Sciatic nerve (tissue), 2 donors: ENCODE data around the gene GALNS. TPM values are rescaled to one million over a fixed set of nuclear protein-coding genes. Genes with fewer than 3 reads are reported as not detected.
A peak's percentile ranks its signal among the peaks of the same experiment; 100 is the strongest.

Experiments
- ATAC-seq: fragments of 200-7000 bp; cut with Tn5 transposase; one replicate; pipeline ENCODE4 v1.9.1; 2020; ENCODE audit warnings: mild to moderate bottlenecking, moderate library complexity
- DNase-seq: peaks from one replicate; pipeline ENCODE4 v3.0.0-alpha.2; 2020; ENCODE audit warnings: low spot score
- intact Hi-C: fragments of 100-400 bp; cut with DNase I; formaldehyde crosslinking; loops from one replicate; pipeline ENCODE4 v1.14.2; 2022
- total RNA-seq: library from RNA; stranded (reverse); fragmentation: NEBNext Ultra II Directional; extraction: Animal tissue kit (Norgen Biotek cat#: 25700); gene quantifications from one replicate; pipeline ENCODE4 v1.2.1, GENCODE V29; 2021
- donor health status: DM: no; HTN: no; CAD: no.
- donor health status: DM: no; HTN: no; CAD: no.

The GALNS gene
- total RNA-seq, 1 donor from 2014 or later: 41.1 TPM

GRCh38 chr16:88843256-88843655, 13.5 kb downstream of the GALNS start:
- DNase-seq (no peak), ATAC-seq (no peak)
- intact Hi-C loops: no loop called here

GRCh38 chr16:88842806-88843205, 13.9 kb downstream of the GALNS start:
- ATAC-seq (no peak), DNase-seq (no peak)

GRCh38 chr16:88842308-88842756, 14.4 kb downstream of the GALNS start:
- intact Hi-C loops: no loop called here
- DNase-seq (no peak), ATAC-seq (no peak)

More at GRCh38 chr16:88842806-88843205, 13.9 kb downstream of the GALNS start:
- intact Hi-C loops: no loop called here

GRCh38 chr16:88841521-88842307, 15.0 kb downstream of the GALNS start:
- no peak for DNase-seq
- intact Hi-C loops: no loop called here
- no peak for ATAC-seq

GRCh38 chr16:88840600-88841215, 16.0 kb downstream of the GALNS start:
- intact Hi-C loops: no loop called here
- DNase-seq (no peak), ATAC-seq (no peak)

- no peak for ATAC-seq
- intact Hi-C loops: no loop called here
- DNase-seq: no peak
These were observed 16.8 kb downstream of the GALNS start for GRCh38 chr16:88839745-88840599.

GRCh38 chr16:88839026-88839529, 17.7 kb downstream of the GALNS start:
- DNase-seq (no peak), ATAC-seq (no peak)
- intact Hi-C loops: no loop called here

GRCh38 chr16:88838566-88838965, 18.2 kb downstream of the GALNS start:
- DNase-seq (no peak), ATAC-seq (no peak)

GRCh38 chr16:88837806-88838205, 18.9 kb downstream of the GALNS start:
- intact Hi-C loops: no loop called here

More at GRCh38 chr16:88838566-88838965, 18.2 kb downstream of the GALNS start:
- intact Hi-C loops: no loop called here

GRCh38 chr16:88836791-88837190, 20.0 kb downstream of the GALNS start:
- DNase-seq (no peak), ATAC-seq (no peak)
- intact Hi-C loops: no loop called here

More at GRCh38 chr16:88837806-88838205, 18.9 kb downstream of the GALNS start:
- ATAC-seq (no peak), DNase-seq (no peak)

- intact Hi-C loops: no loop called here
- ATAC-seq: no peak
- no peak for DNase-seq
These were observed 20.9 kb downstream of the GALNS start for GRCh38 chr16:88835818-88836217.

- ATAC-seq (peak; percentile 79), DNase-seq (no peak)
- intact Hi-C loops: no loop called here
These were observed 21.4 kb downstream of the GALNS start for GRCh38 chr16:88835383-88835782.

- no peak for ATAC-seq
- DNase-seq: no peak
- intact Hi-C loops: no loop called here
These were observed 22.1 kb downstream of the GALNS start for GRCh38 chr16:88834670-88835069.

- ATAC-seq: no peak
- intact Hi-C loops: no loop called here
- no peak for DNase-seq
These were observed 23.7 kb downstream of the GALNS start for GRCh38 chr16:88833086-88833485.

- intact Hi-C loops: no loop called here
- ATAC-seq (no peak), DNase-seq (no peak)
These were observed 24.9 kb downstream of the GALNS start for GRCh38 chr16:88831838-88832237.

- ATAC-seq (no peak), DNase-seq (no peak)
- intact Hi-C loops: no loop called here
These were observed 26.0 kb downstream of the GALNS start for GRCh38 chr16:88830783-88831182.

- DNase-seq (no peak), ATAC-seq (no peak)
- intact Hi-C loops: no loop called here
These were observed 26.5 kb downstream of the GALNS start for GRCh38 chr16:88830258-88830657.

GRCh38 chr16:88828711-88829110, 28.0 kb downstream of the GALNS start:
- ATAC-seq: no peak
- intact Hi-C loops: no loop called here
- no peak for DNase-seq

GRCh38 chr16:88827727-88828126, 29.0 kb downstream of the GALNS start:
- DNase-seq (no peak), ATAC-seq (no peak)
- intact Hi-C loops: no loop called here
